GM19193 (cell line): ENCODE data around the gene YAP1.

ENCODE experiments used
- POLR2A ChIP-seq: IDR thresholded peaks from 4 replicates; pipeline ENCODE4 v1.6.1; 2011; ENCODE audit not compliant: insufficient read depth, insufficient read length; ENCODE audit errors: extremely low read depth

Gene YAP1

GRCh38 chr11:102111011-102111786 lies 952 bp downstream of the YAP1 start:
- TF ChIP-seq POLR2A, result no peak

GRCh38 chr11:102111787-102112508 lies 1.7 kb downstream of the YAP1 start:
- TF ChIP-seq POLR2A, result no peak

GRCh38 chr11:102112509-102112821 lies 2.2 kb downstream of the YAP1 start:
- no peak for TF ChIP-seq POLR2A

- no peak for TF ChIP-seq POLR2A
These were observed 3.8 kb downstream of the YAP1 start for GRCh38 chr11:102114032-102114431.

- TF ChIP-seq POLR2A, result no peak
These were observed 5.3 kb downstream of the YAP1 start for GRCh38 chr11:102115557-102115956.

- no peak for TF ChIP-seq POLR2A
These were observed 6.4 kb downstream of the YAP1 start for GRCh38 chr11:102116453-102117205.

- no peak for TF ChIP-seq POLR2A
These were observed 7.3 kb downstream of the YAP1 start for GRCh38 chr11:102117472-102118113.

GRCh38 chr11:102118937-102119336 lies 8.7 kb downstream of the YAP1 start:
- TF ChIP-seq POLR2A, result no peak

- no peak for TF ChIP-seq POLR2A
These were observed 9.8 kb downstream of the YAP1 start for GRCh38 chr11:102119997-102120396.

GRCh38 chr11:102120437-102120973 lies 10.3 kb downstream of the YAP1 start:
- no peak for TF ChIP-seq POLR2A

GRCh38 chr11:102121329-102121728 lies 11.1 kb downstream of the YAP1 start:
- TF ChIP-seq POLR2A, result no peak

- TF ChIP-seq POLR2A, result no peak
These were observed 24.4 kb downstream of the YAP1 start for GRCh38 chr11:102134597-102134996.

- TF ChIP-seq POLR2A, result no peak
These were observed 25.0 kb downstream of the YAP1 start for GRCh38 chr11:102135256-102135655.

- no peak for TF ChIP-seq POLR2A
These were observed 28.0 kb downstream of the YAP1 start for GRCh38 chr11:102138223-102138622.

GRCh38 chr11:102138670-102139069 lies 28.4 kb downstream of the YAP1 start:
- TF ChIP-seq POLR2A, result no peak
